IPS DF 6.9 (cell line): Measurements from ENCODE around the gene PIGA.
"Not testable (repeated sequence)": the region's sequence is repeated elsewhere in the genome, so short reads cannot be mapped to it uniquely, and the experiment has no call there.

ENCODE experiments used
- DNase-seq: peaks from one replicate; pipeline ENCODE4 v3.0.0-alpha.2; 2013; ENCODE audit warnings: low read depth, low spot score
- H3K27ac ChIP-seq: one replicate; pipeline ENCODE4 v1.5.1; 2013; ENCODE audit warnings: low read length, control low read depth
- H3K27me3 ChIP-seq: 2 replicates; pipeline ENCODE4 v1.6.1; 2013; ENCODE audit warnings: mild to moderate bottlenecking, low read length; ENCODE audit not compliant: control insufficient read depth, insufficient read depth
- H3K36me3 ChIP-seq: 2 replicates; pipeline ENCODE4 v1.6.1; 2013; ENCODE audit warnings: low read length; ENCODE audit not compliant: control insufficient read depth, insufficient read depth
- H3K4me1 ChIP-seq: 2 replicates; pipeline ENCODE4 v1.6.1; 2013; ENCODE audit warnings: low read length; ENCODE audit not compliant: control insufficient read depth, insufficient read depth
- H3K4me3 ChIP-seq: 2 replicates; pipeline ENCODE4 v1.5.1; 2013; ENCODE audit warnings: mild to moderate bottlenecking, low read length
- H3K9me3 ChIP-seq: 2 replicates; pipeline ENCODE4 v1.6.1; 2013; ENCODE audit warnings: low read length, inconsistent platforms; ENCODE audit not compliant: control insufficient read depth, insufficient read depth
- WGBS: extraction: QIAGEN DNeasy Blood & Tissue Kit; methylation state at CpG from one replicate; pipeline ENCODE4 v1.1.7; 2013; ENCODE audit warnings: mixed read lengths, missing lambda C conversion rate; ENCODE audit not compliant: insufficient read length, insufficient coverage; 5-methylcytosine and 5-hydroxymethylcytosine counted together

The PIGA gene

GRCh38 chrX:15322072-15322471 lies 13.3 kb downstream of the PIGA start:
- Histone ChIP-seq H3K4me1 (no peaks in the 10 kb centered on the region), H3K9me3 (no peaks in the 10 kb centered on the region), H3K4me3 (no peak overlapping the region), H3K36me3 (no peaks in the 10 kb centered on the region), H3K27ac (no peak overlapping the region), H3K27me3 (no peaks in the 10 kb centered on the region)
- no CpG with 5 or more reads among the region's 3 CpGs for WGBS
- no peak for DNase-seq

- Histone ChIP-seq H3K9me3 (no peaks in the 10 kb centered on the region), H3K27ac (no peak overlapping the region), H3K4me3 (no peak overlapping the region), H3K36me3 (no peaks in the 10 kb centered on the region), H3K27me3 (no peaks in the 10 kb centered on the region), H3K4me1 (no peaks in the 10 kb centered on the region)
- DNase-seq: no peak
- WGBS: no CpG with 5 or more reads among the region's 4 CpGs
Measured at GRCh38 chrX:15321447-15321846, 13.9 kb downstream of the PIGA start.

- no CpG with 5 or more reads among the region's 4 CpGs for WGBS
- H3K36me3 ChIP-seq: no peaks in the 10 kb centered on the region
- DNase-seq: no peak
- no peaks in the 10 kb centered on the region for H3K9me3 ChIP-seq
- H3K27me3 ChIP-seq: no peaks in the 10 kb centered on the region
- no peaks in the 10 kb centered on the region for H3K4me1 ChIP-seq
- no peak overlapping the region for H3K27ac ChIP-seq
- H3K4me3 ChIP-seq: no peak overlapping the region
Measured at GRCh38 chrX:15320297-15320696, 15.0 kb downstream of the PIGA start.

- H3K27ac ChIP-seq: no peak overlapping the region
- no peak for DNase-seq
- no peaks in the 10 kb centered on the region for H3K9me3 ChIP-seq
- H3K4me1 ChIP-seq: no peaks in the 10 kb centered on the region
- no peak overlapping the region for H3K4me3 ChIP-seq
- H3K27me3 ChIP-seq: no peaks in the 10 kb centered on the region
- WGBS: no CpG with 5 or more reads among the region's 4 CpGs
- no peaks in the 10 kb centered on the region for H3K36me3 ChIP-seq
Measured at GRCh38 chrX:15319075-15319474, 16.2 kb downstream of the PIGA start.

- DNase-seq: no peak
- Histone ChIP-seq H3K4me1 (no peaks in the 10 kb centered on the region), H3K4me3 (no peak within 1 kb of the TSS), H3K27me3 (no peaks in the 10 kb centered on the region), H3K36me3 (no peaks in the 10 kb centered on the region), H3K27ac (no peak within 1 kb of the TSS), H3K9me3 (no peaks in the 10 kb centered on the region)
- no CpG with 5 or more reads among the region's 3 CpGs for WGBS
Measured at GRCh38 chrX:15315509-15315908, 19.8 kb downstream of the PIGA start, which contains the start of gene ASB11. Gene ASB11 (minus strand): TSS chrX:15315640. CDS start chrX:15315605, 35 bp downstream.

- no peak for DNase-seq
- Histone ChIP-seq H3K36me3 (no peaks in the 10 kb centered on the region), H3K27ac (no peak overlapping the region), H3K4me1 (no peaks in the 10 kb centered on the region), H3K27me3 (no peaks in the 10 kb centered on the region), H3K9me3 (no peaks in the 10 kb centered on the region), H3K4me3 (no peak overlapping the region)
- WGBS: no CpG with 5 or more reads among the region's 2 CpGs
Measured at GRCh38 chrX:15314472-15314871, 20.9 kb downstream of the PIGA start.

- Histone ChIP-seq H3K27ac (no peak overlapping the region), H3K9me3 (no peaks in the 10 kb centered on the region), H3K27me3 (no peaks in the 10 kb centered on the region), H3K4me1 (no peaks in the 10 kb centered on the region), H3K4me3 (no peak overlapping the region), H3K36me3 (no peaks in the 10 kb centered on the region)
- no CpG with 5 or more reads among the region's 3 CpGs for WGBS
- DNase-seq: no peak
Measured at GRCh38 chrX:15311119-15311518, 24.2 kb downstream of the PIGA start.

- no peaks in the 10 kb centered on the region for H3K9me3 ChIP-seq
- H3K27me3 ChIP-seq: no peaks in the 10 kb centered on the region
- H3K4me3 ChIP-seq: no peak overlapping the region
- no peak for DNase-seq
- H3K36me3 ChIP-seq: no peaks in the 10 kb centered on the region
- no peak overlapping the region for H3K27ac ChIP-seq
- no CpG with 5 or more reads among the region's 3 CpGs for WGBS
- H3K4me1 ChIP-seq: no peaks in the 10 kb centered on the region
Measured at GRCh38 chrX:15310117-15310516, 25.2 kb downstream of the PIGA start.

- H3K27me3 ChIP-seq, H3K27ac ChIP-seq, H3K4me1 ChIP-seq, H3K36me3 ChIP-seq, DNase-seq, H3K4me3 ChIP-seq, H3K9me3 ChIP-seq: not testable (repeated sequence)
- WGBS: no CpG with 5 or more reads among the region's 3 CpGs
Measured at GRCh38 chrX:15305899-15306298, 29.4 kb downstream of the PIGA start.

GRCh38 chrX:15301924-15302323 lies 33.4 kb downstream of the PIGA start:
- no peaks in the 10 kb centered on the region for H3K36me3 ChIP-seq
- no peaks in the 10 kb centered on the region for H3K27me3 ChIP-seq
- no peak overlapping the region for H3K27ac ChIP-seq
- no CpG with 5 or more reads among the region's 4 CpGs for WGBS
- H3K9me3 ChIP-seq: no peaks in the 10 kb centered on the region
- no peaks in the 10 kb centered on the region for H3K4me1 ChIP-seq
- no peak for DNase-seq
- no peak overlapping the region for H3K4me3 ChIP-seq

- no peak overlapping the region for H3K4me3 ChIP-seq
- no peak for DNase-seq
- H3K36me3 ChIP-seq: no peaks in the 10 kb centered on the region
- H3K27ac ChIP-seq: no peak overlapping the region
- H3K9me3 ChIP-seq: no peaks in the 10 kb centered on the region
- no peaks in the 10 kb centered on the region for H3K4me1 ChIP-seq
- whole genome bisulfite sequencing: no CpG with 5 or more reads among the region's 4 CpGs
- no peaks in the 10 kb centered on the region for H3K27me3 ChIP-seq
Measured at GRCh38 chrX:15299941-15300851, 35.1 kb downstream of the PIGA start.
